NCI-H82 treated with DMSO at 0.1 percent for 48 hours (cell line): ENCODE results near the gene ARFGAP1.

ENCODE experiments used
- DNase-seq: peaks from one replicate; lab custom pipeline; 2025; ENCODE audit not compliant: unreplicated experiment; lab: John Stamatoyannopoulos, UW

The ARFGAP1 gene

GRCh38 chr20:63306673-63307537 lies 34.3 kb downstream of the ARFGAP1 start:
- DNase-seq = no peak

DNA sequence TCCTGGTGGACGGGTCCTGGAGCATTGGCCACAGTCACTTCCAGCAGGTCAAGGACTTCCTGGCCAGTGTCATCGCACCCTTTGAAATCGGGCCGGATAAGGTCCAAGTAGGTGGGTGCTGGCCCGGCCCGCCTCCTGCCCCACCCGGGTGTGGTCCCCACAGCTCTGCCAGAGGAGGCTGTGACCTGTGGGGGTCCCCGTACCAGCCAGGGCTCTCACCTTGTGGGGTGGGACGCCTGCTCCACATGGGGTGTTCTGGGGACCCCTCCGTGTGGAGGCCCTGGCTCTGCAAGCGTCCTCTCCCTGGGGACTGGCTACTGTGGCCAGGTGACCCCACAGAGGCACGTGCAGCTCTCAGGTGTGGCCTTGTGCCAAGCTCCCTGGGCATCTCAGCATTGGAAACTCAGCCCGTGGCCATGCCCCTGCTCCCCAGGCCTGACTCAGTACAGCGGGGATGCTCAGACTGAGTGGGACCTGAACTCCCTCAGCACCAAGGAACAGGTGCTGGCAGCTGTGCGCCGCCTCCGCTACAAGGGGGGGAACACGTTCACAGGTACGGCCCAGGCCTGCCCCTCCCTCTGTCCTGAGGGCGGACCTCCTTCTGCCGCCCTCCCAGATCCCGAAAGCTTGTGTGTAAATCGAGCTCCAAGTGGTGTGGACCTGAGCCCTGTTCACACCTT lies 35.1 kb downstream of the ARFGAP1 start:
- DNase-seq = no peak

DNA sequence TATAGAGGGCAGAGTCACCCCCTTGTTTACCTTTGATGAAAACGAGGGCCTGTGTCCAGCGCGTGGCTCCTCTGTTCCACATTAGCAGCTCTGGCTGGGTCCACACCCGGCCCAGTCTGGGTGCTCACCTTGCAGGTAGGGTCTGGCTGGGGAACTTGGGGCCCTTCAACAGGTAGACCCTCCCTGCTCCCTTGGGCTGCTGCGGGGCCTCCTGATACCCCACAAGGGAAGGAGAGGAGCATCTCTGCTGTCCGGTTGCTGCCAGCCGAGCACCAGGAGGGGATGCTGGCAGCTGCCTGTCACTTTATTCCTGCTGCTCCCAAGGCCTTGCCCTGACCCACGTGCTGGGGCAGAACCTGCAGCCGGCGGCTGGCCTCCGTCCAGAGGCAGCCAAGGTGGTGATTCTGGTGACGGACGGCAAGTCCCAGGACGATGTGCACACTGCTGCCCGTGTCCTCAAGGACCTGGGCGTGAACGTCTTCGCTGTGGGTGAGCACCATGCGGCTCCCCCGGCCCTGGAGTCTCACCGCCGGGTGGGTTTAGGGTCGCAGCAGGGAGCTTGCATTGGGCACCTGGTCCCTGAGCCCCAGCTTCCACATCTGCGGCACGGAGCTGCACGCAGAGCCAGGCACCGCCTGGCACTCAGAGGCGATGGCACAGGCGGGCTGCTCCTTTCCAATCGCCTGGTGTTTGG lies 35.8 kb downstream of the ARFGAP1 start:
- no peak for DNase-seq

DNA sequence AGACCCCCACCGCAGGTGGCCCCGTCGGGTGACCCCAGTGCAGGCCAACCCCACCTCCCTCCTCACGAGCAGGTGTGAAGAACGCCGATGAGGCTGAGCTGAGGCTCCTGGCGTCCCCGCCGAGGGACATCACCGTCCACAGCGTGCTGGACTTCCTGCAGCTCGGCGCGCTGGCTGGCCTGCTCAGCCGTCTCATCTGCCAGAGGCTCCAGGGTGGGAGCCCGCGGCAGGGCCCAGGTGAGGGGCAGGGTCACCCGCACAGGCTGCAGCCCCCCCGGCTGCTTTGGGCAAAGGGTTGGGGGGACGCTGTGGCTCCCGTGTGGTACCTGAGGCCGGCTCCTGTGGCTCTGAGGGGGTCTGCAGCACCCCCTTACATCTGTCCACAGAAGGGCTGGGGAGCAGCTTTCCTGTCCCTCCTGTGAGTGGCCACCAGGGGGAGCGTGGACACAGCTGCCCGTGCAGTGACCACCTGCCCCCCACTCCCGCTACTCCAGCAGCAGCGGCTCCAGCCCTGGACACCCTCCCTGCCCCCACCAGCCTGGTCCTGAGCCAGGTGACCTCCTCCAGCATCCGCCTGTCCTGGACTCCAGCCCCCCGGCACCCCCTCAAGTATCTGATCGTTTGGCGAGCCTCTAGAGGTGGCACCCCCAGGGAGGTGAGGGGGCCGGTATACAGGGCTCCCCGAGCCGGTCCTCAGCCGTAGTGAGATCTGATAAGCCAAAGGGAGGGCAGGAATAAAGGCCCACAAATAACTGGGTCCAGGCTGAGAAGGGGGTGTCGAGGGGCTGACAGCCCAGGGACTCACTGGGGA lies 36.9 kb downstream of the ARFGAP1 start:
- no peak for DNase-seq

- DNase-seq = no peak
Observed at GRCh38 chr20:63310265-63310991, 37.8 kb downstream of the ARFGAP1 start.

DNA sequence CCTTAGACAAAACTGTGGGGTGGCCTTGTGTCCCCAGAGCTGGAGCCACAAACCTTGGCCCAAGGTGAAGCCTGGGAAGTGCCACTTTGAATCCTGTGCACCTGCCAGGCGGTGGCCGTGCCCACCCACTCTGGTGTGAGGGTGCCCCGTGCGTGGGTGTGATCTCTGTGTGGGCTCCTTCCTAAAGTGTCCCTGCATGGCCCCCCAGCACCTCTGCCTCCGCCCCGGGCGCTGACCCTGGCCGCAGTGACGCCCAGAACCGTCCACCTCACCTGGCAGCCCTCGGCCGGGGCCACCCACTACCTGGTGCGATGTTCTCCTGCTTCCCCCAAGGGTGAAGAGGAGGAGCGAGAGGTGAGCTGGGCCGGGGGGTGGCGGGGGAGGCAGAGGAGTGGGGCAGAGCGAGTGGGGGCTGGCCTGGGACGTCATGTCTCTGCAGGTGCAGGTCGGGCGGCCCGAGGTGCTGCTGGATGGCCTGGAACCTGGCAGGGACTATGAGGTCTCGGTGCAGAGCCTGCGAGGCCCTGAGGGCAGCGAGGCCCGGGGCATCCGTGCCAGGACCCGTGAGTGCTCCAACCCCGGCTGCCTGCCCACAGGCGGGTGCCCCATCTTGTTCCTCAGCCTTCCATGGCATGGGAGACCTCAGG lies 38.7 kb downstream of the ARFGAP1 start:
- no peak for DNase-seq

DNA sequence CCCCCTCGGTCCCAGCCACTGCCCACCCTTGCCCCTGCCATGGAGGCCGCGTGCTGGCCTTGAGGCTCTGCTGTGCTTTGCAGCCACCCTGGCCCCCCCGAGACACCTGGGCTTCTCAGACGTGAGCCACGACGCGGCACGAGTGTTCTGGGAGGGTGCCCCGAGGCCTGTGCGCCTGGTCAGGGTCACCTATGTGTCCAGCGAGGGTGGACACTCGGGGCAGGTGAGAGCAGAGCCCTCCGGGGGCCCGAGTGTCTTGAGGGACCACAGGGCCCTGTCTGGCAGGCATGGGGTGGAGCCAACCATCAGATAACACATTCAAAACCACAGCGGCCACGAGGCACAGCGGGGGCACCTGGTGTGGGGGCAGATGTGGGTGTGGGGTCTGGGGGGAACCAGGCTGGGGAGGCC lies 39.2 kb downstream of the ARFGAP1 start:
- DNase-seq = no peak

DNA sequence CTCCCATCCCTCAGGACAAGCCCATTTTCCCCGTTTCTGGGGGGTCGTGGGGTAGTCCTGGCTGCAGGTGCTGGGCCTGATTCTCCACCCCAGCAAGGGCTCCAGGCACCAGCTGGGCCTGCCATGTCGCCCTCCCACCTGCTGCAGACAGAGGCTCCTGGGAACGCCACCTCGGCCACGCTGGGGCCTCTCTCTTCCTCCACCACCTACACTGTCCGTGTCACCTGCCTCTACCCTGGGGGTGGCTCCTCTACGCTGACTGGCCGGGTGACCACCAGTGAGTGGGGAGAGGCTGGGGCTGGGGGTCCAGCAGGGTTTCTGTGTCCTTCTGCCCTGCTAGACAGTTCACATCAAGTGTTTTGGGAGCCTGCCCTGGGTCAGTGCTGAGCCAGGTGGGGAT lies 39.7 kb downstream of the ARFGAP1 start:
- DNase-seq = no peak

DNA sequence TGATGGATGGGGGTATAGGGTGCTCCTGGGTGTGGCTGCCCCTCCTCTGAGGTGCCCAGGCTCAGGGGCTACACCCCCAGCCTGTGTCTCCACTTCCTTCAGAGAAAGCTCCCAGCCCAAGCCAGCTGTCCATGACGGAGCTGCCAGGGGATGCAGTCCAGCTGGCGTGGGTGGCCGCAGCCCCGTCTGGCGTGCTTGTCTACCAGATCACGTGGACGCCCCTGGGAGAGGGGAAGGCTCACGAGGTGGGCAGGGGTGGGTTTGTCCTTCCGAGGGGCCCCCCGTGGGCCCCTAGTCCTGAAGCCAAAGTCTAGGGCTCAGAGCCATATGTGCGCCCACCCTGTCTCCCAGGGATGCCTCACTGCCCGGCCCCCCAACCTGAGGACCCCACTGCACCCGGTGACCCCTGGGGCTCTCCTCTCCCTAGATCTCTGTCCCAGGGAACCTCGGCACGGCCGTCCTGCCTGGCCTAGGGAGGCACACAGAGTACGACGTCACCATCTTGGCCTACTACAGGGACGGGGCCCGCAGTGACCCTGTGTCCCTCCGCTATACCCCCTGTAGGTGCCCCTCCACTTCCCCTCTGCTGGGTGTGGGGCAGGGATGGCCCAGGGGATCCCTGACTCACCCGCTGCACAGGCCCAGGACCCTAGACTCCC lies 40.2 kb downstream of the ARFGAP1 start:
- DNase-seq = no peak

GRCh38 chr20:63313349-63314014 lies 40.9 kb downstream of the ARFGAP1 start:
- DNase-seq = no peak

DNA sequence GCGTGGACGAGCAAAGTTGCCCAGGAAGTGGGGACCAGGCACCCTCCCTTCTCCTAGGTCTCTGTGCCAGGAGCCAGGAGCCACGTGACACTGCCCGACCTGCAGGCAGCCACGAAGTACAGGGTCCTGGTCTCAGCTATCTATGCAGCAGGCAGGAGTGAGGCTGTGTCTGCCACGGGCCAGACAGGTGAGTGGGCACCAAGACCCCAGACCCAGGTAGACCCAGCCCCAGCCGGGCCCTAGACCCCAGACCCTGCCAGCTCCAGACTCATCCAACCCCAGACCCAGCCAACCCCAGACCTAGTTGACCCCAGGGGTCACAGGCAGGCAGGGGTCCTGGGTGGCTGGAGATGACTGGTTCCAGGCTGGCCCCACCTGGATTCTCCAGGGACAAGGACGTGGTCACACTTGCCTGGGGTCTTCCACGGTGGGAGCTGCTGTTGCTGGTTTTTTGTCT lies 41.4 kb downstream of the ARFGAP1 start:
- DNase-seq = no peak

DNA sequence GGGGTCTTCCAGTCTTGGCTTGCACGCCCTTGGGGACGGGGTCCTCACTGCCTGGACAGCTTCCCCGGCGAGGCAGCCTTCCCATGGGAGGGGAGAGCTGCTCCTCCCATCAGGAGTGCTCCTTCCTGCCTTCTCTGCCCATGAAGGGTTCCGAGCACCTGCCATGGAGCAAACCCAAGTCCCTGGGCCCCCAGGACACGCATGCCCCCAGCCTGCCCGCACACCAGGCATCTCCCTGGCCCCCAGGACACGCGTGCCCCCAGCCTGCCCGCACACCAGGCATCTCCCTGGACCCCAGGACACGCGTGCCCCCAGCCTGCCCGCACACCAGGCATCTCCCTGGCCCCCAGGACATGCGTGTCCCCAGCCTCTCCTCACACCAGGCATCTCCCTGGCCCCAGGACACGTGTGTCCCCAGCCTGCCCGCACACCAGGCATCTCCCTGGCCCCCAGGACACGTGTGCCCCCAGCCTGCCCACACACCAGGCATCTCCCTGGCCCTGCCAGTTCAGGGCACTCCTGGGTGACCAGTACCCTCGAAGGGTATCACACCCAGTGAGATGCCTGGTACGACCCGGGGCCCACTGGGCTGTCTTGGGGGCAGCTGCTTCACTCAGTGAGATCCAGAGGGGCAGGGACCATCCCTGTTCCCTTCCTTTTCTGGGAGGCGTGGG lies 42.1 kb downstream of the ARFGAP1 start:
- DNase-seq = no peak

GRCh38 chr20:63315240-63315689 lies 42.7 kb downstream of the ARFGAP1 start:
- DNase-seq = no peak

GRCh38 chr20:63315731-63316491 lies 43.3 kb downstream of the ARFGAP1 start:
- DNase-seq = no peak

GRCh38 chr20:63316502-63316921 lies 43.9 kb downstream of the ARFGAP1 start:
- DNase-seq = no peak

DNA sequence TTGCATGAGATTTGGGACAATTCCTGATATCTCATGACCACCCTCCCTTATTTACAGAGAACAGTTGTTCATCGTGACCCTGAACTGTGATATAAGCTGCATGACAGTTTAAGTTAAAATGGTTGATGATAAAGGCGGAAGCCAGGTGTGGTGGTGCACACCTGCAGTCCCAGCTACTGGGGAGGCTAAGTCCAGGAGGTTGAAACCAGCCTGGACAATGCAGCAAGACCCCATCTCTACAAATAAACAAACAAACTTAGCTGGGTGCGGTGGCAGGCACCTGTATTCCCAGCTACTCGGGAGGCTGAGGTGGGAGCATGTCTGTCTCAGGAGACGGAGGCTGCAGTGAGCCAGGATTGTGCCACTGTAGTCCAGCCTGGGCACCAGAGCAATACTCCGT lies 44.4 kb downstream of the ARFGAP1 start:
- no peak for DNase-seq

- DNase-seq = no peak
Observed at GRCh38 chr20:63317601-63318291, 45.1 kb downstream of the ARFGAP1 start.
